Omental fat pad (tissue), 4 donors: ENCODE measurements around the gene GH1. TPM values are rescaled to one million over a fixed set of nuclear protein-coding genes. Genes with fewer than 3 reads are reported as not detected.
"Not testable (repeated sequence)": the region's sequence is repeated elsewhere in the genome, so short reads cannot be mapped to it uniquely, and the experiment has no call there.

ENCODE experiments used
- ATAC-seq: fragments of 150-250 bp; one replicate; pipeline ENCODE4 v1.9.1; 2016; ENCODE audit warnings: mild to moderate bottlenecking, moderate library complexity; ENCODE audit not compliant: low FRiP score
- DNase-seq: peaks from one replicate; pipeline ENCODE4 v3.0.0-alpha.2; 2019; ENCODE audit warnings: low spot score
- CTCF ChIP-seq, 3 donors: fragments of 450-650 bp; IDR thresholded peaks; one replicate each; pipeline ENCODE4 v1.5.1; 2016 to 2017; ENCODE audit warnings: antibody characterized with exemption in 3 of 3, mild to moderate bottlenecking in 3 of 3, moderate library complexity in 2 of 3
- total RNA-seq, 4 donors: library from RNA; depleted of rRNA; stranded (reverse); fragments of >200 nt; gene quantifications; one replicate each; pipeline ENCODE4 v1.1.0, GENCODE V29; 2016

Gene GH1
- total RNA-seq, 4 donors from 2014 or later, result not detected

GRCh38 chr17:63914471-63914870, 4.2 kb downstream of the GH1 start:
- ATAC-seq (no peak), DNase-seq (no peak)
- TF ChIP-seq CTCF (IDR thresholded peaks at IDR 0.05), result no peak

- ATAC-seq, result peak; percentile 63
- no peak for TF ChIP-seq CTCF (IDR thresholded peaks at IDR 0.05)
- DNase-seq, result no peak
Measured at GRCh38 chr17:63911657-63912100, 7.0 kb downstream of the GH1 start.

GRCh38 chr17:63911041-63911635, 7.5 kb downstream of the GH1 start, which contains the start of gene CSHL1:
Gene CSHL1, minus strand, starts transcription at chr17:63911258. Its CDS starts 62 bp downstream, at chr17:63911196.
- no peak for TF ChIP-seq CTCF (IDR thresholded peaks at IDR 0.05)
- ATAC-seq, result no peak
- DNase-seq, result no peak

GRCh38 chr17:63910096-63910495, 8.5 kb downstream of the GH1 start:
- TF ChIP-seq CTCF (IDR thresholded peaks at IDR 0.05), result no peak
- no peak for DNase-seq
- no peak for ATAC-seq

GRCh38 chr17:63909586-63909985, 9.1 kb downstream of the GH1 start:
- DNase-seq, ATAC-seq: not testable (repeated sequence)

GRCh38 chr17:63907161-63907778, 11.4 kb downstream of the GH1 start:
- not testable (repeated sequence) for ATAC-seq, DNase-seq

- not testable (repeated sequence) for ATAC-seq, DNase-seq
Measured at GRCh38 chr17:63904796-63905195, 13.8 kb downstream of the GH1 start.

GRCh38 chr17:63903787-63904201, 14.8 kb downstream of the GH1 start:
- not testable (repeated sequence) for DNase-seq
- ATAC-seq, result peak; percentile 28

GRCh38 chr17:63901971-63902370, 16.7 kb downstream of the GH1 start:
- DNase-seq, ATAC-seq: not testable (repeated sequence)

GRCh38 chr17:63898899-63899798, 19.5 kb downstream of the GH1 start:
- not testable (repeated sequence) for ATAC-seq, DNase-seq

GRCh38 chr17:63896524-63897354, 21.9 kb downstream of the GH1 start, which contains the start of gene CSH1:
Gene CSH1, minus strand, starts transcription at chr17:63896574. Its CDS starts 63 bp downstream, at chr17:63896511.
- not testable (repeated sequence) for DNase-seq, ATAC-seq

GRCh38 chr17:63894821-63895220, 23.8 kb downstream of the GH1 start:
- not testable (repeated sequence) for DNase-seq, ATAC-seq

GRCh38 chr17:63894021-63894420, 24.6 kb downstream of the GH1 start:
- not testable (repeated sequence) for DNase-seq, ATAC-seq
